ENCODE data around the gene A3GALT2. TPM values are rescaled to one million over a fixed set of nuclear protein-coding genes. Genes with fewer than 3 reads are reported as not detected.

The A3GALT2 gene
- total RNA-seq, 8 experiments from 2014 or later: 0.25 to 0.38 TPM; not detected in 6

GRCh38 chr1:33288976-33289857 is 31.7 kb downstream of the A3GALT2 start:
- peaks cover under 1 to 3% of the 10 kb centered on the region in 2 donors for H3K4me1 ChIP-seq (replicated peaks in 1 of 2)
- H3K4me3 ChIP-seq: no peak overlapping the region
- 76 to 100% (median 86%) methylated on average over 1 to 11 of the region's 16 CpGs; no CpG with 5 or more reads in 1 of the 10 experiments for WGBS, 10 experiments
- in situ Hi-C loops (cut with MboI; ENCODE audit: low pct_unique_long_range_greater_than_20kb in 2 of 9, low sequenced_read_pairs in 9 of 9, unreplicated experiment in 9 of 9): loop anchor here in 4 of 9 experiments (25.0 kb wide), 1 partner anchor 173 kb away; the partner anchor contains the start of gene ZSCAN20 (in 4 of the 4)
- H3K27ac ChIP-seq: no peak overlapping the region
- ATAC-seq (replicated peaks in 6 of 8): no peak

GRCh38 chr1:33287317-33287716 is 33.6 kb downstream of the A3GALT2 start:
- Histone ChIP-seq H3K27ac (no peak overlapping the region), H3K4me1 (replicated peaks in 1 of 2) (peaks cover 11 to 12% of the 10 kb centered on the region in 2 donors), H3K4me3 (no peak overlapping the region)
- in situ Hi-C loops (cut with MboI; ENCODE audit: low pct_unique_long_range_greater_than_20kb in 2 of 9, low sequenced_read_pairs in 9 of 9, unreplicated experiment in 9 of 9): loop anchor here in 4 of 9 experiments (25.0 kb wide), 1 partner anchor 175 kb away; the partner anchor contains the start of gene ZSCAN20 (in 4 of the 4)
- 0 to 100% (median 100%) methylated on average over 1 to 2 of the region's 2 CpGs; no CpG with 5 or more reads in 3 of the 10 experiments for WGBS, 10 experiments
- no peak for ATAC-seq (replicated peaks in 6 of 8)

- WGBS, 10 experiments: 61 to 97% (median 89%) methylated on average over 1 to 8 of the region's 8 CpGs; no CpG with 5 or more reads in 1 of the 10 experiments
- ATAC-seq (replicated peaks in 6 of 8): no peak
- Histone ChIP-seq H3K4me3 (no peak overlapping the region), H3K27ac (no peak overlapping the region), H3K4me1 (replicated peaks in 1 of 2) (peaks cover 11 to 12% of the 10 kb centered on the region in 2 donors)
- in situ Hi-C loops (cut with MboI; ENCODE audit: low pct_unique_long_range_greater_than_20kb in 2 of 9, low sequenced_read_pairs in 9 of 9, unreplicated experiment in 9 of 9): loop anchor here in 4 of 9 experiments (25.0 kb wide), 1 partner anchor 176 kb away; the partner anchor contains the start of gene ZSCAN20 (in 4 of the 4)
Observed at GRCh38 chr1:33286451-33287185, 34.3 kb downstream of the A3GALT2 start.

GRCh38 chr1:33284049-33284448 is 36.8 kb downstream of the A3GALT2 start:
- peaks cover 11 to 12% of the 10 kb centered on the region in 2 donors for H3K4me1 ChIP-seq (replicated peaks in 1 of 2)
- 47 to 95% (median 79%) methylated on average over 2 to 6 of the region's 6 CpGs; no CpG with 5 or more reads in 1 of the 10 experiments for WGBS, 10 experiments
- in situ Hi-C loops (cut with MboI; ENCODE audit: low pct_unique_long_range_greater_than_20kb in 2 of 9, low sequenced_read_pairs in 9 of 9, unreplicated experiment in 9 of 9): loop anchor here in 4 of 9 experiments (25.0 kb wide), 1 partner anchor 178 kb away; the partner anchor contains the start of gene ZSCAN20 (in 4 of the 4)
- peak in 5 of 8 experiments; percentile 46 to 78 (median 74) for ATAC-seq (replicated peaks in 6 of 8)
- H3K27ac ChIP-seq: no peak overlapping the region
- no peak overlapping the region for H3K4me3 ChIP-seq

- Histone ChIP-seq H3K4me3 (no peak overlapping the region), H3K27ac (no peak overlapping the region), H3K4me1 (replicated peaks in 1 of 2) (peaks cover 11 to 12% of the 10 kb centered on the region in 2 donors)
- ATAC-seq (replicated peaks in 6 of 8): no peak
- 78 to 100% (median 94%) methylated on average over 1 to 3 of the region's 3 CpGs for WGBS, 10 experiments
- in situ Hi-C loops (cut with MboI; ENCODE audit: low pct_unique_long_range_greater_than_20kb in 2 of 9, low sequenced_read_pairs in 9 of 9, unreplicated experiment in 9 of 9): loop anchor here in 4 of 9 experiments (25.0 kb wide), 1 partner anchor 180 kb away; the partner anchor contains the start of gene ZSCAN20 (in 4 of the 4)
Observed at GRCh38 chr1:33282791-33283190, 38.1 kb downstream of the A3GALT2 start.

GRCh38 chr1:33281554-33282303 is 39.2 kb downstream of the A3GALT2 start:
- Histone ChIP-seq H3K27ac (no peak overlapping the region), H3K4me1 (replicated peaks in 1 of 2) (peaks cover 11 to 12% of the 10 kb centered on the region in 2 donors), H3K4me3 (no peak overlapping the region)
- no peak for ATAC-seq (replicated peaks in 6 of 8)
- 77 to 98% (median 95%) methylated on average over 1 to 13 of the region's 17 CpGs; no CpG with 5 or more reads in 2 of the 10 experiments for WGBS, 10 experiments
- in situ Hi-C loops (cut with MboI; ENCODE audit: low pct_unique_long_range_greater_than_20kb in 2 of 9, low sequenced_read_pairs in 9 of 9, unreplicated experiment in 9 of 9): loop anchor here in 4 of 9 experiments (25.0 kb wide), 1 partner anchor 181 kb away; the partner anchor contains the start of gene ZSCAN20 (in 4 of the 4)

- in situ Hi-C loops (cut with MboI; ENCODE audit: low pct_unique_long_range_greater_than_20kb in 2 of 9, low sequenced_read_pairs in 9 of 9, unreplicated experiment in 9 of 9): loop anchor here in 4 of 9 experiments (25.0 kb wide), 1 partner anchor 182 kb away; the partner anchor contains the start of gene ZSCAN20 (in 4 of the 4)
- Histone ChIP-seq H3K4me1 (replicated peaks in 1 of 2) (peaks cover 11 to 12% of the 10 kb centered on the region in 2 donors), H3K4me3 (no peak overlapping the region), H3K27ac (no peak overlapping the region)
- peak in 2 of 8 experiments; percentile 16 to 22 for ATAC-seq (replicated peaks in 6 of 8)
- WGBS, 10 experiments: 100% methylated on average over 1 to 5 of the region's 29 CpGs; no CpG with 5 or more reads in 6 of the 10 experiments
Observed at GRCh38 chr1:33280091-33280661, 40.7 kb downstream of the A3GALT2 start.

GRCh38 chr1:33277488-33278084 is 43.3 kb downstream of the A3GALT2 start:
- no peak overlapping the region for H3K27ac ChIP-seq
- 77 to 100% (median 87%) methylated on average over 1 to 11 of the region's 11 CpGs; no CpG with 5 or more reads in 1 of the 10 experiments for WGBS, 10 experiments
- in situ Hi-C loops (cut with MboI; ENCODE audit: low pct_unique_long_range_greater_than_20kb in 2 of 9, low sequenced_read_pairs in 9 of 9, unreplicated experiment in 9 of 9): loop anchor here in 4 of 9 experiments (25.0 kb wide), 1 partner anchor 185 kb away; the partner anchor contains the start of gene ZSCAN20 (in 4 of the 4)
- H3K4me1 ChIP-seq (replicated peaks in 1 of 2): no peaks in the 10 kb centered on the region
- H3K4me3 ChIP-seq: no peak overlapping the region
- ATAC-seq (replicated peaks in 6 of 8): no peak

GRCh38 chr1:33276573-33277298 is 44.2 kb downstream of the A3GALT2 start:
- H3K27ac ChIP-seq: no peak overlapping the region
- H3K4me1 ChIP-seq (replicated peaks in 1 of 2): no peaks in the 10 kb centered on the region
- H3K4me3 ChIP-seq: no peak overlapping the region
- in situ Hi-C loops (cut with MboI; ENCODE audit: low pct_unique_long_range_greater_than_20kb in 2 of 9, low sequenced_read_pairs in 9 of 9, unreplicated experiment in 9 of 9): loop anchor here in 4 of 9 experiments (25.0 kb wide), 1 partner anchor 186 kb away; the partner anchor contains the start of gene ZSCAN20 (in 4 of the 4)
- 69 to 100% (median 91%) methylated on average over 1 to 14 of the region's 30 CpGs; no CpG with 5 or more reads in 3 of the 10 experiments for WGBS, 10 experiments
- ATAC-seq (replicated peaks in 6 of 8): no peak

GRCh38 chr1:33275706-33276572 is 45.0 kb downstream of the A3GALT2 start:
- Histone ChIP-seq H3K4me1 (replicated peaks in 1 of 2) (no peaks in the 10 kb centered on the region), H3K4me3 (no peak overlapping the region), H3K27ac (no peak overlapping the region)
- WGBS, 10 experiments: 60 to 100% (median 90%) methylated on average over 1 to 10 of the region's 45 CpGs; no CpG with 5 or more reads in 5 of the 10 experiments
- in situ Hi-C loops (cut with MboI; ENCODE audit: low pct_unique_long_range_greater_than_20kb in 2 of 9, low sequenced_read_pairs in 9 of 9, unreplicated experiment in 9 of 9): loop anchor here in 4 of 9 experiments (25.0 kb wide), 1 partner anchor 186 kb away; the partner anchor contains the start of gene ZSCAN20 (in 4 of the 4)
- ATAC-seq (replicated peaks in 6 of 8): peak in 1 of 8 experiments; percentile 17
